Daoy (cell line): ENCODE data around the gene STMN3. TPM values are rescaled to one million over a fixed set of nuclear protein-coding genes. Genes with fewer than 3 reads are reported as not detected.

Experiments used
- DNase-seq: peaks from one replicate; pipeline ENCODE4 v3.0.0-alpha.2; 2015; ENCODE audit warnings: low read depth
- total RNA-seq: library from RNA; depleted of rRNA; stranded (reverse); fragments of >200 nt; shearing (Covaris generic); gene quantifications from 2 replicates; pipeline ENCODE4 v1.2.3, GENCODE V29; 2014; rRNA removed

Gene STMN3
- total RNA-seq, 1 experiment from 2014 or later: 18.5 TPM

DNA sequence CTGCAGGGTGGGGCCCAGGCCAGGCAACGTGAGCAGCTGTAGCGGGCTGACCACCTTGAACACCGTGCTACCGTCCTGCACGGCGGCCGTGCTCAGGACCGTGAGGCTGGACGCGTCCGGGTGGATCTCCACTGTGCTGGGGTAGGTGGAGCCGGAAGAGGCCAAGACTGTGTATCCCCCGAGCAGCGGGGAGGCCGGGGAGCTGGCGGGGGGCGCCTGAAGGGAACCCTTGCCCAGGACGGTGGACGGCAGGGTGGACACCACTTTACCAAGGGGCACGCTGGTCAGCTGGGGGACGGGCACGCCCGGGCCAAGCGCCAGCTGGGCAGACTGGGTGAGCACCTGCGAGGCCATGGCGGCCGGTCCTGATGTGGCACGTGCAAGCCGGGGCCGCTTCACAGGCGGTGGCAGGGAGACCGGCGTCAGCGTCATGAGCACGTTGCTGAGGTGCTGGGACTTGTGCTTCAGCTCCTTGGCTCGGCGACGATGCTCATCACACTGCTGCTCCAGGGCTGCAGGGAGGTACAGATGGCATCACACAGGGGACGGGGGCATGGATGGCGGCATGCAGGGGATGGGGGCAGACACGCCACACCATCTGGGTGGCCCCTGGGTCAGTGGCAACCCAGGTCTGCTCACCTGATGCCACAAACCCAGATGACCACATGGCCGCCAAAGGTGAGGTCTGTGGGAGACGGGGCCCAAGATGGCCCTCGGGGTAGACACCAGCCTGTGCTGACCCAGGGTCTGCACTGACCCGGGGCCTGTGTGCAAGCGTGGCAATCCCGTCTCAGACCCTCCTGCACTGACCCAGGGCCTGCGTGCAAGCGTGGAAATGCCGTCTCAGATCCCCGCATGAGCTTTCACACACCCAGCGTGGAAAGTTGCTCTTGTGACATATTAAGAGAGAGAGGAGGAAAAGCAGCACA is 62.7 kb downstream of the STMN3 start:
- no peak for DNase-seq

Other genes with a start within 250 kb of the STMN3 start
- 0.17 TPM in 1 of 2 replicates, not detected in the other for gene KCNQ2, start 180.8 kb downstream of the STMN3 start, total RNA-seq
- 3.9 and 6.4 TPM in 2 replicates for gene EEF1A2, start 154.3 kb downstream of the STMN3 start, total RNA-seq
- gene PPDPF, start 132.7 kb downstream of the STMN3 start, total RNA-seq: 30.6 and 39.0 TPM in 2 replicates
- not detected in 2 replicates for gene PTK6, start 116.0 kb downstream of the STMN3 start, total RNA-seq
- not detected in 2 replicates for gene SRMS, start 105.7 kb downstream of the STMN3 start, total RNA-seq
- gene FNDC11, start 99.3 kb downstream of the STMN3 start, total RNA-seq: not detected in 2 replicates
- 19.2 and 19.3 TPM in 2 replicates for gene HELZ2, start 79.2 kb downstream of the STMN3 start, total RNA-seq
- gene GMEB2, start 26.3 kb downstream of the STMN3 start, total RNA-seq: 6.2 and 7.6 TPM in 2 replicates
- 11.4 and 26.0 TPM in 2 replicates for gene RTEL1, start 4.9 kb upstream of the STMN3 start, total RNA-seq
- 12.6 and 14.7 TPM in 2 replicates for gene TNFRSF6B, start 43.2 kb upstream of the STMN3 start, total RNA-seq
- gene ARFRP1, start 54.6 kb upstream of the STMN3 start, total RNA-seq: 25.1 and 28.2 TPM in 2 replicates
- 18.7 and 29.2 TPM in 2 replicates for gene ZGPAT, start 54.6 kb upstream of the STMN3 start, total RNA-seq
- 2.4 and 3.6 TPM in 2 replicates for gene LIME1, start 83.2 kb upstream of the STMN3 start, total RNA-seq
- 6.6 and 14.6 TPM in 2 replicates for gene SLC2A4RG, start 86.4 kb upstream of the STMN3 start, total RNA-seq
- gene ZBTB46, start 177.8 kb upstream of the STMN3 start, total RNA-seq: 3.4 and 3.5 TPM in 2 replicates
- not detected in 2 replicates for gene ABHD16B, start 208.1 kb upstream of the STMN3 start, total RNA-seq
- 80.3 and 92.0 TPM in 2 replicates for gene TPD52L2, start 211.8 kb upstream of the STMN3 start, total RNA-seq
- gene DNAJC5, start 241.7 kb upstream of the STMN3 start, total RNA-seq: 34.4 and 40.1 TPM in 2 replicates